GM06990 (cell line): ENCODE data around the gene DSCAM.

ENCODE experiments used
- DNase-seq: peaks from one replicate; pipeline ENCODE4 v3.0.0-alpha.2; 2011; ENCODE audit not compliant: insufficient read length; ENCODE audit errors: extremely low read depth
- H3K27me3 ChIP-seq: replicated peaks from 2 replicates; pipeline ENCODE4 v1.6.0; 2011; ENCODE audit warnings: low read length; ENCODE audit not compliant: control insufficient read depth, insufficient read depth
- H3K36me3 ChIP-seq: 2 replicates; pipeline ENCODE4 v1.5.1; 2011; ENCODE audit warnings: low read length; ENCODE audit not compliant: control insufficient read depth, insufficient read depth
- H3K4me3 ChIP-seq: replicated peaks from 2 replicates; pipeline ENCODE4 v1.5.1; 2011; ENCODE audit warnings: low read depth, mild to moderate bottlenecking, control low read depth, low read length
- TF ChIP-seq, protein P1 (sequence below): IDR thresholded peaks from 2 replicates; pipeline ENCODE4 v1.5.1; 2011; ENCODE audit warnings: low read length, control low read depth, mild to moderate bottlenecking, inconsistent platforms; ENCODE audit not compliant: insufficient read depth, poor library complexity, severe bottlenecking

DSCAM gene

DNA sequence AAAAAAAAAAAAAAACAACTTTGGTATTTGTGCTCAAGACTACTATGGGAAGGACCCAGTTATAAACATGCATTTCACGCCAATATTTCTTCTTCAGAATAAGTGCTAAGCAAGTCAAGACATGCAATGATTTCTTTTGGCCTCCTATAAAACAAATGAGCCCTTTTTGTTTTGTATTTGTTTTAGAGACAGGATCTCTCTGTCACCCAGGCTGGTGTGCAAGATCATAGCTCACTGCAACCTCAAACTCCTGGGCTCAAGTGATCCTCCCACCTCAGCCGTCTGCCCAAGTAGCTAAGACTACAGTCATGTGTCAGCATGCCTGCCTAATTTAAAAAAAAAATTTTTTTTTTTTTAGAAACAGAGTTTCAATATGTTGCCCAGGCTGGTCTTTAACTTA lies 631.0 kb downstream of the DSCAM start:
- DNase-seq = no peak
- no peaks in the 10 kb centered on the region for H3K36me3 ChIP-seq
- TF ChIP-seq, protein P1, sequence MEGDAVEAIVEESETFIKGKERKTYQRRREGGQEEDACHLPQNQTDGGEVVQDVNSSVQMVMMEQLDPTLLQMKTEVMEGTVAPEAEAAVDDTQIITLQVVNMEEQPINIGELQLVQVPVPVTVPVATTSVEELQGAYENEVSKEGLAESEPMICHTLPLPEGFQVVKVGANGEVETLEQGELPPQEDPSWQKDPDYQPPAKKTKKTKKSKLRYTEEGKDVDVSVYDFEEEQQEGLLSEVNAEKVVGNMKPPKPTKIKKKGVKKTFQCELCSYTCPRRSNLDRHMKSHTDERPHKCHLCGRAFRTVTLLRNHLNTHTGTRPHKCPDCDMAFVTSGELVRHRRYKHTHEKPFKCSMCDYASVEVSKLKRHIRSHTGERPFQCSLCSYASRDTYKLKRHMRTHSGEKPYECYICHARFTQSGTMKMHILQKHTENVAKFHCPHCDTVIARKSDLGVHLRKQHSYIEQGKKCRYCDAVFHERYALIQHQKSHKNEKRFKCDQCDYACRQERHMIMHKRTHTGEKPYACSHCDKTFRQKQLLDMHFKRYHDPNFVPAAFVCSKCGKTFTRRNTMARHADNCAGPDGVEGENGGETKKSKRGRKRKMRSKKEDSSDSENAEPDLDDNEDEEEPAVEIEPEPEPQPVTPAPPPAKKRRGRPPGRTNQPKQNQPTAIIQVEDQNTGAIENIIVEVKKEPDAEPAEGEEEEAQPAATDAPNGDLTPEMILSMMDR = no peak
- H3K4me3 ChIP-seq = no peak overlapping the region
- H3K27me3 ChIP-seq = no peaks in the 10 kb centered on the region

DNA sequence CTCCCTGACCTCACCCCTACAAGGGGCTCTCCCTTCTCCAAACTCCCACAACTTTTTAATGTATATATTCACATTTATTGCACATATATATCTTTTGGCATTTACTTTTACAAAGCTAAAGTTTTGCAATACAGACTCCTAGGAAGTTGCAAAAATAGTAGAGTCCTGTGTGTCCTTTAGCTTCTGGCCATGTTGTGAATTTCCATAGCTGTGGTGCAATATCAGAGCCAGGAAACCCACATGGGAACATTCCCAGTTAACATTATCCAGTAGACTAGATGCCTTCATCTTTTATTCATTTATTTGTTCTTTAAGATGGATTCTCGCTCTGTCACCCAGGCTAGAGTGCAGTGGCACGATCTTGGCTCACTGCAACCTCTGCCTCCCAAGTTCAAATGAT lies 636.7 kb downstream of the DSCAM start:
- no peak overlapping the region for H3K4me3 ChIP-seq
- no peaks in the 10 kb centered on the region for H3K27me3 ChIP-seq
- no peaks in the 10 kb centered on the region for H3K36me3 ChIP-seq
- TF ChIP-seq, protein P1 = no peak
- no peak for DNase-seq

DNA sequence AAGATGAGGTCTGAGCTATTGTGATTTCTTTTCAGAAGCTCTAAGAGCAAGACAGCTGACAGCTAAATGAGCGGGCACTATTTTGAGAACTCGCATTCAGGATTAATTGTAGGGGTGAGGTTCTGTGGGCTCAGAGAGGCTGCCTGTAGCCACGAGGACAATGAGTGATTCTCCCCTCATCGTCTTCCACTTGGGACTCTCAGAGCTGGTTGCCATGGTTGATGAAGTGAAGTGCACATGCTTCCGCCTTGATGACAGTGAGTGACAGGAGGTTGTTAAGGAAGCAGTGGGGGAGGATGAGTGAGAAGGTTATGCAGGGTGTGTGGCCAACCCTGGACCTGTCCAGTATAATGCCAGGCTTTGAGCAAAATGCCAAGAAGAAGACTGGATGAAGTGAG lies 638.0 kb downstream of the DSCAM start:
- no peaks in the 10 kb centered on the region for H3K27me3 ChIP-seq
- no peak for DNase-seq
- TF ChIP-seq, protein P1 = no peak
- H3K36me3 ChIP-seq = no peaks in the 10 kb centered on the region
- H3K4me3 ChIP-seq = no peak overlapping the region

DNA sequence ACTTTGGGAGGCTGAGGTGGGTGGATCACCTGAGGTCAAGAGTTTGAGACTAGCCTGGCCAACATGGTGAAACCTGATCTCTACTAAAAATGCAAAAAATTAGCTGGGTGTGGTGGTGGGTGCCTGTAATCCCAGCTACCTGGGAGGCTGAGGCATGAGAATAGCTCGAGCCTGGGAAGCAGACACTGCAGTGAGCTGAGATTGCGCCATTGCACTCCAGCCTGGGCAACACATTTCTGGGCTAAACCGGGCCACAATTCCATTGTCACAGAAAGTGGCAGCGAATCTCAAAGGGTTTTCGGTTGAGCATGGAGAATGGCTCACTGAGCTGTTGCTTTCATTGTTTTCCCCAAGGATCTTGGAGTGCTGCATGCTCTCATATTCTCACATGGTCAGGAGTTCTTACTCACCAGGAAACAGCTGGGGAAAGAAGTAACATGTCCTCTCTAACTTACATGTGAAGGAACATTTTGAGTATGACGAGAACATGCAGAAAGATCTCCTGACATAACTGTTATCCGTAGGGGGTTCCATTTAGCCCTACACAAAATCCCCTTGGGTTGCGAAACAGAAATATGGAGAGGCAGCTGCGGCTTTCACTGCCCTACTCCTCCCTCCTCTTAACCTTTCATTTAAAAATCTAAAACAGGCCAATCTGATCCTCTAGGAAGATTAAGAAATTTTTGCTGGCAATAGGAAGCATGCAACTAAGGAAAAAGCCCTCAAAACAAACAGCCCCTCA lies 638.6 kb downstream of the DSCAM start:
- no peaks in the 10 kb centered on the region for H3K27me3 ChIP-seq
- H3K4me3 ChIP-seq = no peak overlapping the region
- TF ChIP-seq, protein P1 = no peak
- H3K36me3 ChIP-seq = no peaks in the 10 kb centered on the region
- no peak for DNase-seq

DNA sequence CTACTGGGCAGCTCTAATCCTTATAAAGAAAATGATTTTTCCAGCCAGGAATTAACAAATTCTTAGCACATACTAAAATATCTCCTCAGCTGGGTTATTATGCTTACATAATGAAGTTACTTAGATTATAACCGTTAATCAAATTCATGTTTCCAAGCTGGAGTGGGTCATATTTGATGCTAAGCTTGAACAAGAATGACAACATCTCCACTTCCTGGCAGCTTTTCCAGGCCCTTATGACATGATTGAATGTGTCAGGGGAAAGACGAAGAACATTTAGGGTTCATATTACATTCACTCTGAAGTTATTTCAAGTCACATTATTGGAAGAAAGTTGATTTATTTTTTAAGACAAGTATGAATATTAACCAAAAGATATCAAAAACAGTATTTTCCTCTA lies 646.0 kb downstream of the DSCAM start:
- Histone ChIP-seq H3K36me3 (no peaks in the 10 kb centered on the region), H3K4me3 (no peak overlapping the region), H3K27me3 (no peaks in the 10 kb centered on the region)
- TF ChIP-seq, protein P1 = no peak
- DNase-seq = no peak

DNA sequence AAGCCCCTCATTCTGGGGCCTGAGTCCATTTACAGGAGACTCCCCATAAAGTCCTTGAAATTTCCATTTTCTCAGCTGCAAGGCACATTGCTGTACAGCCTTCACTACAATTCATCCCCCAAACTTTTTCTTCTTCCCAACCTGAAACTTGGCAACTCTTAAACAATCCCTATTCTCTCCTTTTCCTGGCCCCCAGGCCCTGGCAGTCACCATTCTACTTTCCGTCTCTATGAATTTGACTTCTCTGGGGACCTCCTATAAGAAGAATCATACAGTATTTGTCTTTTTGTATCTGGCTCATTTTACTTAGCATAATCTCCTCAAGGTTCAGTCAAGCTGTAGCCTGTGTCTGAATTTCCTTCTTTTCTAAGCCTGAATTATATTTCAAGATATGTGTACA lies 646.8 kb downstream of the DSCAM start:
- no peak for DNase-seq
- H3K36me3 ChIP-seq = no peaks in the 10 kb centered on the region
- no peak overlapping the region for H3K4me3 ChIP-seq
- no peaks in the 10 kb centered on the region for H3K27me3 ChIP-seq
- TF ChIP-seq, protein P1 = no peak
